NCI-H2196 (cell line): ENCODE measurements around the gene SCRN1.

Experiments
- DNase-seq: peaks from one replicate; lab custom pipeline; 2025; ENCODE audit not compliant: unreplicated experiment; lab: John Stamatoyannopoulos, UW

The SCRN1 gene

GRCh38 chr7:30010021-30010420, 20.4 kb upstream of the SCRN1 start:
- DNase-seq: no peak

GRCh38 chr7:30005464-30005863, 15.9 kb upstream of the SCRN1 start:
- no peak for DNase-seq

GRCh38 chr7:30003098-30003497, 13.5 kb upstream of the SCRN1 start:
- DNase-seq: no peak

- no peak for DNase-seq
Measured at GRCh38 chr7:30001998-30002397, 12.4 kb upstream of the SCRN1 start.

- no peak for DNase-seq
Measured at GRCh38 chr7:29998489-29998888, 8.9 kb upstream of the SCRN1 start.

- no peak for DNase-seq
Measured at GRCh38 chr7:29996321-29996720, 6.7 kb upstream of the SCRN1 start.

GRCh38 chr7:29995652-29996051, 6.1 kb upstream of the SCRN1 start:
- no peak for DNase-seq

GRCh38 chr7:29993140-29993539, 3.5 kb upstream of the SCRN1 start:
- DNase-seq: no peak

- no peak for DNase-seq
Measured at GRCh38 chr7:29991937-29992336, 2.3 kb upstream of the SCRN1 start.

- DNase-seq: no peak
Measured at GRCh38 chr7:29990931-29991330, 1.3 kb upstream of the SCRN1 start.

- peak; percentile 39 for DNase-seq
Measured at GRCh38 chr7:29988424-29989256, 961 bp downstream of the SCRN1 start.

GRCh38 chr7:29987811-29988317, 1.7 kb downstream of the SCRN1 start:
- DNase-seq: peak; percentile 33

- DNase-seq: no peak
Measured at GRCh38 chr7:29987083-29987482, 2.5 kb downstream of the SCRN1 start.

- DNase-seq: no peak
Measured at GRCh38 chr7:29980151-29980550, 9.4 kb downstream of the SCRN1 start.

GRCh38 chr7:29977886-29978651, 11.5 kb downstream of the SCRN1 start:
- no peak for DNase-seq

GRCh38 chr7:29976673-29977415, 12.8 kb downstream of the SCRN1 start:
- DNase-seq: no peak

GRCh38 chr7:29976266-29976665, 13.3 kb downstream of the SCRN1 start:
- DNase-seq: no peak

- no peak for DNase-seq
Measured at GRCh38 chr7:29975561-29975960, 14.0 kb downstream of the SCRN1 start.

- no peak for DNase-seq
Measured at GRCh38 chr7:29974286-29974685, 15.3 kb downstream of the SCRN1 start.

GRCh38 chr7:29972315-29972669, 17.3 kb downstream of the SCRN1 start:
- DNase-seq: no peak

GRCh38 chr7:29971566-29972314, 17.9 kb downstream of the SCRN1 start:
- no peak for DNase-seq
